Measurements from ENCODE around the gene RCAN2.

Gene RCAN2

GRCh38 chr6:46302816-46303215, 188.4 kb downstream of the RCAN2 start:
- Histone ChIP-seq H3K9me3 (replicated peaks; ENCODE audit: insufficient read depth, low read length) (no peaks in the 10 kb centered on the region), H3K9ac (ENCODE audit: low read length) (no peak overlapping the region), H3K9me2 (replicated peaks; ENCODE audit: insufficient read depth, low read length) (no peaks in the 10 kb centered on the region), H3F3A (ENCODE audit: insufficient read depth, low read length) (no peaks in the 10 kb centered on the region), H3K79me2 (ENCODE audit: low read length) (no peaks in the 10 kb centered on the region), H3K27me3 (replicated peaks; ENCODE audit: insufficient read depth, low read length) (no peaks in the 10 kb centered on the region), H3K36me3 (replicated peaks; ENCODE audit: insufficient read depth, low read length) (no peaks in the 10 kb centered on the region), H4K20me1 (ENCODE audit: insufficient read depth, low read length) (no peaks in the 10 kb centered on the region), H2AFZ (ENCODE audit: low read length) (no peak overlapping the region), H3K27ac (ENCODE audit: low read length) (no peak overlapping the region; the same call in 1 of the 2 replicates), H3K4me1 (ENCODE audit: low read length) (no peaks in the 10 kb centered on the region), H3K4me3 (ENCODE audit: low read length) (no peak overlapping the region), H3K4me2 (ENCODE audit: low read depth, low read length) (no peak overlapping the region)
- DNase-seq = no peak
- TF ChIP-seq EZH2phosphoT487 (IDR thresholded peaks at IDR 0.05; ENCODE audit: low read length) = no peak
- TF ChIP-seq EZH2 (optimal IDR thresholded peaks at IDR 0.05; ENCODE audit: low read depth, low read length) = no peak
- no peak for TF ChIP-seq CTCF (IDR thresholded peaks at IDR 0.05; ENCODE audit: low read length)

- no peaks in the 10 kb centered on the region for H3K9me3 ChIP-seq (replicated peaks; ENCODE audit: insufficient read depth, low read length)
- H3K4me2 ChIP-seq (ENCODE audit: low read depth, low read length) = no peak overlapping the region
- H3K9ac ChIP-seq (ENCODE audit: low read length) = no peak overlapping the region
- TF ChIP-seq CTCF (IDR thresholded peaks at IDR 0.05; ENCODE audit: low read length) (no peak), EZH2 (optimal IDR thresholded peaks at IDR 0.05; ENCODE audit: low read depth, low read length) (no peak), EZH2phosphoT487 (IDR thresholded peaks at IDR 0.05; ENCODE audit: low read length) (no peak)
- no peak overlapping the region for H3K4me3 ChIP-seq (ENCODE audit: low read length)
- H3K9me2 ChIP-seq (replicated peaks; ENCODE audit: insufficient read depth, low read length) = no peaks in the 10 kb centered on the region
- no peak for DNase-seq
- H3F3A ChIP-seq (ENCODE audit: insufficient read depth, low read length) = no peaks in the 10 kb centered on the region
- H4K20me1 ChIP-seq (ENCODE audit: insufficient read depth, low read length) = no peaks in the 10 kb centered on the region
- H3K27me3 ChIP-seq (replicated peaks; ENCODE audit: insufficient read depth, low read length) = no peaks in the 10 kb centered on the region
- no peaks in the 10 kb centered on the region for H3K79me2 ChIP-seq (ENCODE audit: low read length)
- H3K27ac ChIP-seq (ENCODE audit: low read length) = no peak overlapping the region; the same call in 1 of the 2 replicates
- no peak overlapping the region for H2AFZ ChIP-seq (ENCODE audit: low read length)
- no peaks in the 10 kb centered on the region for H3K4me1 ChIP-seq (ENCODE audit: low read length)
- no peaks in the 10 kb centered on the region for H3K36me3 ChIP-seq (replicated peaks; ENCODE audit: insufficient read depth, low read length)
These were observed 189.1 kb downstream of the RCAN2 start for GRCh38 chr6:46302176-46302575.

GRCh38 chr6:46299253-46299652, 192.0 kb downstream of the RCAN2 start:
- no peak overlapping the region for H3K4me3 ChIP-seq (ENCODE audit: low read length)
- H3F3A ChIP-seq (ENCODE audit: insufficient read depth, low read length) = no peaks in the 10 kb centered on the region
- TF ChIP-seq CTCF (IDR thresholded peaks at IDR 0.05; ENCODE audit: low read length) = no peak
- TF ChIP-seq EZH2 (optimal IDR thresholded peaks at IDR 0.05; ENCODE audit: low read depth, low read length) = no peak
- no peak for TF ChIP-seq EZH2phosphoT487 (IDR thresholded peaks at IDR 0.05; ENCODE audit: low read length)

More at GRCh38 chr6:46299253-46299652, 192.0 kb downstream of the RCAN2 start:
- Histone ChIP-seq H3K27ac (ENCODE audit: low read length) (no peak overlapping the region), H3K4me1 (ENCODE audit: low read length) (no peaks in the 10 kb centered on the region), H3K27me3 (replicated peaks; ENCODE audit: insufficient read depth, low read length) (no peaks in the 10 kb centered on the region), H3K9me3 (replicated peaks; ENCODE audit: insufficient read depth, low read length) (no peaks in the 10 kb centered on the region), H4K20me1 (ENCODE audit: insufficient read depth, low read length) (no peaks in the 10 kb centered on the region), H3K9ac (ENCODE audit: low read length) (no peak overlapping the region), H3K36me3 (replicated peaks; ENCODE audit: insufficient read depth, low read length) (no peaks in the 10 kb centered on the region), H3K9me2 (replicated peaks; ENCODE audit: insufficient read depth, low read length) (no peaks in the 10 kb centered on the region), H3K4me2 (ENCODE audit: low read depth, low read length) (no peak overlapping the region), H2AFZ (ENCODE audit: low read length) (no peak overlapping the region), H3K79me2 (ENCODE audit: low read length) (no peaks in the 10 kb centered on the region)
- no peak for DNase-seq
